CD14-positive monocyte (primary cell): ENCODE measurements around the gene ITGB1BP1. TPM values are rescaled to one million over a fixed set of nuclear protein-coding genes. Genes with fewer than 3 reads are reported as not detected.

Experiments
- DNase-seq, 3 donors: peaks; one replicate each; pipeline ENCODE4 v3.0.0-alpha.2; 2011 to 2022
- H2AFZ ChIP-seq: 2 replicates; pipeline ENCODE4 v1.6.0; 2012; ENCODE audit warnings: mild to moderate bottlenecking, low read depth, low read length, inconsistent platforms; ENCODE audit not compliant: insufficient read depth, poor library complexity, severe bottlenecking
- H3K27ac ChIP-seq, 2 donors: 1 replicate in 1 of 2; 2 replicates in 1 of 2; pipeline ENCODE4 v1.5.1; 2012 to 2013; ENCODE audit warnings: low read length in 2 of 2, control low read depth in 1 of 2, inconsistent platforms in 1 of 2, low read depth in 1 of 2, mild to moderate bottlenecking in 1 of 2
- H3K27me3 ChIP-seq, 2 donors: one replicate each; pipeline versions ENCODE4 v1.6.0 to v1.6.1; 2011 to 2013; ENCODE audit warnings: low read length in 2 of 2; ENCODE audit not compliant: control insufficient read depth in 2 of 2, insufficient read depth in 2 of 2
- H3K36me3 ChIP-seq, 2 donors: replicated peaks in 1 of 2; 1 replicate in 1 of 2; 2 replicates in 1 of 2; pipeline versions ENCODE4 v1.5.1 to v1.6.1; 2012 to 2013; ENCODE audit warnings: low read length in 2 of 2, control low read depth in 1 of 2, inconsistent platforms in 1 of 2, mild to moderate bottlenecking in 1 of 2; ENCODE audit not compliant: insufficient read depth in 2 of 2, control insufficient read depth in 1 of 2
- H3K4me1 ChIP-seq, 2 donors: 1 replicate in 1 of 2; 2 replicates in 1 of 2; pipeline versions ENCODE4 v1.5.1 to v1.6.1; 2012 to 2013; ENCODE audit warnings: low read length in 2 of 2, control low read depth in 1 of 2, inconsistent platforms in 1 of 2, mild to moderate bottlenecking in 1 of 2, moderate library complexity in 1 of 2; ENCODE audit not compliant: insufficient read depth in 2 of 2, control insufficient read depth in 1 of 2
- H3K4me2 ChIP-seq: replicated peaks from 2 replicates; pipeline ENCODE3; 2012; ENCODE audit warnings: low read length, moderate library complexity, mild to moderate bottlenecking; ENCODE audit not compliant: poor library complexity, severe bottlenecking; ENCODE audit errors: extremely low read depth
- H3K4me3 ChIP-seq, 3 experiments: fragments of 200-600 bp in 1 of 3; sonication (generic) in 1 of 3; replicated peaks in 1 of 3; 1 replicate in 2 of 3; 2 replicates in 1 of 3; pipeline ENCODE4 v1.5.1; 2011 to 2013; ENCODE audit warnings: low read length in 3 of 3, mild to moderate bottlenecking in 3 of 3, control low read depth in 2 of 3, low read depth in 2 of 3, inconsistent platforms in 1 of 3, moderate library complexity in 1 of 3
- H3K79me2 ChIP-seq: 2 replicates; pipeline ENCODE4 v1.6.0; 2012; ENCODE audit warnings: mild to moderate bottlenecking, control low read depth, inconsistent platforms, low read length, moderate library complexity; ENCODE audit not compliant: insufficient read depth
- H3K9ac ChIP-seq: 2 replicates; pipeline ENCODE4 v1.6.0; 2017; ENCODE audit warnings: low read length, mild to moderate bottlenecking; ENCODE audit not compliant: insufficient read depth, poor library complexity, severe bottlenecking
- H3K9me3 ChIP-seq, 2 donors: replicated peaks in 1 of 2; 1 replicate in 1 of 2; 2 replicates in 1 of 2; pipeline versions ENCODE4 v1.5.1 to v1.6.1; 2012 to 2013; ENCODE audit warnings: low read length in 2 of 2, control low read depth in 1 of 2; ENCODE audit not compliant: control insufficient read depth in 1 of 2, insufficient read depth in 1 of 2
- H4K20me1 ChIP-seq: 2 replicates; pipeline ENCODE4 v1.6.0; 2012; ENCODE audit warnings: mild to moderate bottlenecking, low read length, control low read depth, moderate library complexity; ENCODE audit not compliant: insufficient read depth
- H3K27ac Mint-ChIP-seq, 7 donors: one replicate each; pipeline ENCODE4 v1.8.0; 2020; ENCODE audit warnings: mild to moderate bottlenecking in 7 of 7, mixed read lengths in 7 of 7, moderate library complexity in 6 of 7, inconsistent platforms in 2 of 7
- H3K27me3 Mint-ChIP-seq, 3 donors: one replicate each; pipeline ENCODE4 v1.8.0; 2021 to 2022; ENCODE audit warnings: low read depth in 3 of 3, mild to moderate bottlenecking in 3 of 3, mixed read lengths in 3 of 3, moderate library complexity in 3 of 3, inconsistent platforms in 1 of 3
- H3K36me3 Mint-ChIP-seq, 2 donors: one replicate each; pipeline ENCODE4 v1.8.0; 2020; ENCODE audit warnings: mixed read lengths in 2 of 2, inconsistent platforms in 1 of 2, mild to moderate bottlenecking in 1 of 2
- H3K4me1 Mint-ChIP-seq: one replicate; pipeline ENCODE4 v1.8.0; 2020; ENCODE audit warnings: mild to moderate bottlenecking, mixed read lengths
- H3K4me3 Mint-ChIP-seq, 2 donors: one replicate each; pipeline ENCODE4 v1.8.0; 2020; ENCODE audit warnings: mild to moderate bottlenecking in 2 of 2, mixed read lengths in 2 of 2, moderate library complexity in 1 of 2
- H3K9me3 Mint-ChIP-seq, 7 donors: one replicate each; pipeline ENCODE4 v1.8.0; 2020 to 2022; ENCODE audit warnings: mixed read lengths in 7 of 7, mild to moderate bottlenecking in 6 of 7, moderate library complexity in 6 of 7, inconsistent platforms in 2 of 7
- CTCF ChIP-seq: fragments of 200-600 bp; IDR thresholded peaks from one replicate; pipeline ENCODE4 v1.8.0; 2022; ENCODE audit warnings: antibody characterized with exemption, mild to moderate bottlenecking
- WGBS: methylation state at CpG from one replicate; pipeline ENCODE4 v1.1.5; 2013; ENCODE audit warnings: missing lambda C conversion rate; ENCODE audit not compliant: insufficient coverage; 5-methylcytosine and 5-hydroxymethylcytosine counted together
- intact Hi-C, 2 donors: fragments of 100-400 bp; cut with micrococcal nuclease; formaldehyde crosslinking; loops; one replicate each; pipeline versions ENCODE4 v1.15.0 to v1.15.1; 2023
- polyA plus RNA-seq, 3 donors: library from polyadenylated mRNA; depleted of rRNA in 1 of 3; unstranded in 2 of 3; stranded (reverse) in 1 of 3; fragments of 300-500 nt in 2 of 3; fragments of >200 nt in 1 of 3; fragmentation: Illumina TruSeq in 2 of 3; gene quantifications; 1 replicate in 2 of 3; 2 replicates in 1 of 3; pipeline ENCODE4 v1.2.3, GENCODE V29; 2012 to 2021

ITGB1BP1 gene
- polyA plus RNA-seq, 3 donors, result 38.5 to 125 (median 116) TPM

DNA sequence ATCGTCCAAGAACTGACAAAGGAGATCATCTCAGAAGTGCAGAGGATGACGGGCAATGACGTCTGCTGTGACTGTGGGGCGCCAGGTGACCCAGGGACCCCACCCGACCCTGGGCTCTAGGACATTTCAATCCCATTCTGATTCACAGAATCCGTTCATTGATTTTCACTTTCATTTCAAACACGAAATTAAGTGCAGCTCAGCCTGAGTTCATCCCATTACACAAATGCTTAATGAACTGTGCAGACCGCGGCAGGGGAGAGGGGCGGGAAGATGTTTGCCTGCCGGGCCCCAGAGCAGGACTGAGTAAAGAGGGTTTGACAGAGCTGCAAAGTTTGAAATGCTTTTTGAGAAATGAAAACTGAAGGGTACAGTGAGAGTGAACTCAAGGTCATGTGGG, 67.1 kb downstream of the ITGB1BP1 start:
- H2AFZ ChIP-seq, result no peak overlapping the region
- peaks cover 7 to 15% of the 10 kb centered on the region in 2 donors for H3K36me3 Mint-ChIP-seq
- no peak overlapping the region for H3K4me3 Mint-ChIP-seq
- H3K9me3 ChIP-seq, result no peaks in the 10 kb centered on the region
- WGBS, result 90% methylated on average over 2 of the region's 11 CpGs
- H3K4me3 ChIP-seq, result no peak overlapping the region
- no peak for TF ChIP-seq CTCF
- H3K27ac Mint-ChIP-seq, result no peak overlapping the region
- no peaks in the 10 kb centered on the region for H4K20me1 ChIP-seq
- intact Hi-C loops, result no loop called here
- no peaks in the 10 kb centered on the region for H3K4me1 Mint-ChIP-seq
- H3K9ac ChIP-seq, result no peak overlapping the region
- no peak overlapping the region for H3K27ac ChIP-seq
- DNase-seq, result no peak
- no peaks in the 10 kb centered on the region for H3K79me2 ChIP-seq
- peaks cover 1 to 7% (median 3%) of the 10 kb centered on the region in 3 donors for H3K27me3 Mint-ChIP-seq
- H3K4me1 ChIP-seq, result no peaks in the 10 kb centered on the region
- no peaks in the 10 kb centered on the region for H3K9me3 Mint-ChIP-seq
- H3K27me3 ChIP-seq, result no peaks in the 10 kb centered on the region
- no peak overlapping the region for H3K4me2 ChIP-seq
- no peaks in the 10 kb centered on the region for H3K36me3 ChIP-seq

GRCh38 chr2:9355716-9356115, 67.6 kb downstream of the ITGB1BP1 start:
- TF ChIP-seq CTCF, result no peak
- no peak overlapping the region for H3K4me2 ChIP-seq
- intact Hi-C loops, result no loop called here
- H3K4me3 ChIP-seq, result no peak overlapping the region
- Mint-ChIP-seq H3K4me3 (no peak overlapping the region), H3K9me3 (no peaks in the 10 kb centered on the region), H3K4me1 (no peaks in the 10 kb centered on the region), H3K27ac (no peak overlapping the region), H3K36me3 (peaks cover 7 to 19% of the 10 kb centered on the region in 2 donors), H3K27me3 (peaks cover 1 to 7% (median 3%) of the 10 kb centered on the region in 3 donors)
- H2AFZ ChIP-seq, result no peak overlapping the region
- no peaks in the 10 kb centered on the region for H3K27me3 ChIP-seq
- no peak overlapping the region for H3K27ac ChIP-seq
- no peak overlapping the region for H3K9ac ChIP-seq
- H4K20me1 ChIP-seq, result no peaks in the 10 kb centered on the region
- WGBS, result 100% methylated on average over 2 of the region's 4 CpGs
- no peaks in the 10 kb centered on the region for H3K36me3 ChIP-seq
- H3K4me1 ChIP-seq, result no peaks in the 10 kb centered on the region
- DNase-seq, result no peak
- no peaks in the 10 kb centered on the region for H3K9me3 ChIP-seq
- no peaks in the 10 kb centered on the region for H3K79me2 ChIP-seq
